ENCODE data around the gene C1orf105.
"Not testable (repeated sequence)": the region's sequence is repeated elsewhere in the genome, so short reads cannot be mapped to it uniquely, and the experiment has no call there.

Gene C1orf105

GRCh38 chr1:172492421-172492820 is 71.9 kb downstream of the C1orf105 start:
- DNase-seq: no peak

GRCh38 chr1:172494166-172494565 is 73.7 kb downstream of the C1orf105 start:
- DNase-seq: no peak

- DNase-seq: not testable (repeated sequence)
Measured at GRCh38 chr1:172496127-172496526, 75.6 kb downstream of the C1orf105 start.

- no peak for DNase-seq
Measured at GRCh38 chr1:172496678-172497077, 76.2 kb downstream of the C1orf105 start.

- DNase-seq: no peak
Measured at GRCh38 chr1:172497230-172497629, 76.7 kb downstream of the C1orf105 start.

- DNase-seq: no peak
Measured at GRCh38 chr1:172498857-172499256, 78.4 kb downstream of the C1orf105 start.

GRCh38 chr1:172499636-172500141 is 79.2 kb downstream of the C1orf105 start:
- DNase-seq: no peak

- DNase-seq: no peak
Measured at GRCh38 chr1:172500207-172500606, 79.7 kb downstream of the C1orf105 start.

- no peak for DNase-seq
Measured at GRCh38 chr1:172507741-172508140, 87.3 kb downstream of the C1orf105 start.

GRCh38 chr1:172510479-172510878 is 90.0 kb downstream of the C1orf105 start:
- DNase-seq: no peak

GRCh38 chr1:172512591-172512990 is 92.1 kb downstream of the C1orf105 start:
- no peak for DNase-seq

- no peak for DNase-seq
Measured at GRCh38 chr1:172513479-172513878, 93.0 kb downstream of the C1orf105 start.

- no peak for DNase-seq
Measured at GRCh38 chr1:172514108-172514507, 93.6 kb downstream of the C1orf105 start.

- DNase-seq: no peak
Measured at GRCh38 chr1:172515436-172515835, 95.0 kb downstream of the C1orf105 start.

- DNase-seq: peak; percentile 23
Measured at GRCh38 chr1:172515927-172516326, 95.4 kb downstream of the C1orf105 start.

- DNase-seq: no peak
Measured at GRCh38 chr1:172517081-172517480, 96.6 kb downstream of the C1orf105 start.

GRCh38 chr1:172517545-172517944 is 97.1 kb downstream of the C1orf105 start:
- no peak for DNase-seq
